HG02610 (cell line): Measurements from ENCODE around the gene EEFSEC.

Experiments
- ATAC-seq: cut with Tn5 transposase; IDR thresholded peaks from one replicate; pipeline ENCODE4 v1.9.1; 2021; ENCODE audit warnings: mild to moderate bottlenecking, moderate library complexity; ENCODE audit not compliant: unreplicated experiment

EEFSEC gene

GRCh38 chr3:128380719-128381118 lies 227.4 kb downstream of the EEFSEC start:
- ATAC-seq, result no peak

DNA sequence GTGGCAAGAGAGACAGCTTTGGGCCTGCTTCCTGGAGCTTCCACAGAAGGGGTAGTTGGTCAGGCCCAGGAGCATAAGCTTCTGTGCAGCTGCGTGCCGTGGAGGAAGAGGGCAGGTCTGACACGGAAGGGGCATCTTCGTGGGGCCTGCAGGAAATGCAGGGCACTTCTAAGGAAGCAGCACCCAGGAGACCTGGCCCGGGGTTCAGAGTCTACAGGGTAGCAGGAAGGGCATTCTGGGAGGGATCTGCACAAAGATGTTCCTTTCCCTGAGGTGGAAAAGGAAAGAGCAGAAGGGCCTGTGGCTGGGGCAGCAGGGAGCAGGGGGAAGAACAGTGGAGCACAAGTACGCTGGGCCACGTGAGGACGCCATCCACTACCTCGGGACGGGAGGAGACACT lies 228.3 kb downstream of the EEFSEC start:
- no peak for ATAC-seq

- ATAC-seq, result no peak
Observed at GRCh38 chr3:128382221-128382807, 229.0 kb downstream of the EEFSEC start.

GRCh38 chr3:128383316-128384235 lies 230.3 kb downstream of the EEFSEC start:
- ATAC-seq, result no peak

DNA sequence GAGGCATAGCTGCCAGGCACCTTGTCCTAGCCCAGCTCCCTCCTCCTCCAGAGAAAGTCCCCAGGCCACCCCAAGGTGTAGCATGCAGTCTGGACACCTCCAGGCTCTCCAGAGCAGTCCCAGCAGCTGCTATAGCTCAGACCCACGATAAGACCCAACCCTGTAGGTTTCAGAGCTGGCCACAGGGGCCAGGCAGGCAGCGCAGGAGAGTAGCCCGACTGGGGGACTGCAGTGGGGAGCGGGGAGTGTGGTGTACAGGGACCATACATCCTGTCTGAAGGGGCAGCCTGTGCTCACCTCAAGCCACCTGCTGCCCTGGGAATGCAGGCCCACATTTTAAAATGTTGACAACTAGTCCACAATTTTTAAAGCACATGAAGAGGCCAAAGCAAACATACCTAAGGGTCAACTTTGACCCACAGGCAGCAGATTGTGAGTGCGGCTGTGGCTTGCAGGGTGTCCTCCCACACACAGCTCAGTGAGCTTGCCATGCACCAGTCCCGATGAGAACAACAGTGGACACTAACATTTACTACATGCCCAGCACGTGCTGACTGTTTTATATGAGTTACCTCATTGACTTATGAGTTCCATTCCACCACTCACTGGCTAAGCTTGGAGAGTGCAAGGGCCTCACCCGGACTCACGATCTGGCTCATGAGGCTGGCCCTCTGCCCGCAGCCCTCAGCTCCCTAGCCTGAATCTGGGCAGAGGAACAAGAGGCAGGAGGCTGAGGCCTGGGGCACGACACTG lies 232.0 kb downstream of the EEFSEC start:
- ATAC-seq, result no peak

- no peak for ATAC-seq
Observed at GRCh38 chr3:128388932-128389331, 235.7 kb downstream of the EEFSEC start.

DNA sequence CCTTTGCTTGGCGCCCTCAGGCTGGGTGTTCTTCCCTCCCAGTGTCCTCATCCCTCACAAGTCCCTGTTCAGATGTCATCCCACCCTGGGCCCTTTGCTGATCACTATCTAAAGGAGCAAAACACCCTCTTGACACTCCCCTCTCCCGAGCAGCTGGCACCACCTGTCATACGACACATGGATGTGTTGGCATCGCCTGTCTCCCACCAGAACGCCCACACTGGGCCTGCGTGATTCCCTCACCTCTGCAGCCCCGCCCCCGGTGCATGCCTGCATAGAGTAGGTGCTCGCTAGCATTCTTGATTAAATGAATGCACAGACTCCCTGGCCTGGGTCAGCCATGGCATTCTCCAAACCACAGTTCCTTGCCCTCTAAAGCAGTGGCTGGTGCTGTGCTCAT lies 237.6 kb downstream of the EEFSEC start:
- no peak for ATAC-seq

DNA sequence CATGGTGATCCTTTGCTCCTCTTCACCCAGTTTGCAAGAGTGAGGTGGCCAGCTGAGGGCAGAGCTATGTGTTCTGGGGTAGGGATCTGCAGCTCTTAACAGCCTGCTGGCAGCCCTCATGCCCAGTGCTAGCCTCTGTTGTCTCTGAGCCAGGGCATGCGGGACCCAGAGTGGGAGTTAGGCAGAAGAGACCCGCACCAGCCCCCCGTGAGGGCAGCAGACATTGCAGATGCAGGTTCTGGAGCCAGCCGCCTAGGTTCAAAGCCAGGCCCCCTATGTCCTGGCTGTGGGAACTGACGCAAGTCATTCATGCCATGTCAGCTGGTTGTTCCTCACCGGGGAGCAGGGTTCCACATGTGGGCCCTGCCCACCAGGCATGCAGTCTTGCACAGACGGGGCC lies 238.7 kb downstream of the EEFSEC start:
- ATAC-seq, result no peak

DNA sequence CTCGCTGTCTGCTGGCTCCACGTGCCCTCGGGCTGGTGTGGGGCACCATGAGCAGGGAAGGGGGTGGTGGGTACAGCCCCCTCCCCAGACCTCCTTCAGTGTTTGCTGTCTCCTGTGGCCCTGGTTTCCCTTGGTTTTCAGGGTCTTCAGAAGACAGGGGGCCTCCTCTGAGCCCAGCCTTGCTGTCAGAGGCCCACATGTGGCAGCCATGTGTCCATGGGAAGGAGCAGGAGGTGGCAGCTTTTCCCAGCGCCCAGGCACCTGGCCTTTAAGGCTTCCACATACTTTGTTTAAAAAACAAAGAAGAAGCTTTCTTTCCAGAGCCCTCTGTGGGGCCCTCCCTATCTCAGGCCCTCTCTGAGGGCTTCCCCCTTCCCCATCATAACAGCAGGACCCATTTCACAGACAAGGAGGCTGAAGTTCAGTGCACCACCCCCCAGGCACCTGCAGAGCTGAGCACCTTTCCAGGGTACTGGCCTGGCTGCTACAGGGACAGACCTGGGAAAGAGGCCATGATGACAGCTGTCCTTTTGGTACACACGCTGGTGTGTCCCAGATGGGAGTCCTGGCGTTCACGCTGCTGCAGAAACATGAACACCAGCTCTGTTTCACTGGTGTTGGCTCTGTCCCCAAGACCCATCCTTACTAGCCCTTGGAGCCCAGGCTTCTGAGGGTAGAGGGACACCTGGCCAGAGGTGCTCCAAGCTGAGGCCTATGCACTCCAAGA lies 239.7 kb downstream of the EEFSEC start:
- ATAC-seq, result no peak

GRCh38 chr3:128394033-128394432 lies 240.8 kb downstream of the EEFSEC start:
- ATAC-seq, result no peak

GRCh38 chr3:128395046-128395445 lies 241.8 kb downstream of the EEFSEC start:
- no peak for ATAC-seq

DNA sequence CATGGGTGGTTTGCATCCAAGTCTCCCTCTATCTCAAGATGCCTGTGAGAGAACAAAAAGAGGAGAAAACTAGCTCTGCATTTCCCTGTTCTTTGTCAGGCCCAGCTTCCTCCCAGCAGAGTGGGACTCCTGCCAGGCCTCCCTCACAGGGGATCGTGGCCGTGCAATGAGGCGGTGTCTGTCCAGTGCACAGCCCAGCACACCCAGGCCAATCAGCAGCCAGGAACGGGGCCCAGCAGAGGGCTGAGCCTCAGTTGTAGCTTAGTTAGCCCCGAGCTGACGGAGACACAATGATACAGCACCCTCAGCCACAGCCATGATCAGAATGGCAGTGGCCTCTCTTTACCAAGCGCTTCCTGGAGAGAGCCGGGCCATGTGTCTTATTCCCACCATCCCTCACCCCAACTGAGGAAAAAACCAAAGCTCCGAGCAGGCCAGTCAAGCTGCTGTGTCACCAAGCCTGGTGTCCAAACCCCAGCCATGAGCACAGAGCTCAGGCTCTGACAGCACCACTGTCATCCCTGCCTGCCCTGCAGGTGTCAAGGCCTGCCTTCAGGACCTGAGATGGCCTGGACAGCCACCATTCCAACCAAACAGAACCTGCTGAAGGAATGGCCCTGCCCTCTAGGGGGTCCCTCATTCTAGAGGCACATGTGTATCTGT lies 242.3 kb downstream of the EEFSEC start:
- no peak for ATAC-seq

DNA sequence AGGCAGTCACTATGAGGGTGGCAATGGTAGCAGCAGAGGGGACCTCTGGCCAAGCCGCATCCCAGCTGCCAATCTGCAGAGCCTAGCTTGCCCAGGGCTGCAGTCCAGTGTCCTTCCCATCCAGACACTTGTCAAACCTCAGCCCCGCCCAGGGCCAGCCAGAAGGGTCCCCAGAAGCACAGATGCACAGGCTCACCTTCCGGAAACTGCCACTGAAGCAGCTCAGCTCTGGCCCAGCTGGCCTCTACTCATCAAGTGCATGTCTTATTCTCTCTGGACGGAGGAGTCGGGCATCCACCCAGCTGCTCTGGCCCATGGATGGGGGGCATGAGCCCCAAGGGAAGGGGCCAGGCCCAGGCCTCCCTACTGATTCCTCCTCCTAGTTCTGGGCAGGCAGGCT lies 244.2 kb downstream of the EEFSEC start:
- no peak for ATAC-seq

- ATAC-seq, result no peak
Observed at GRCh38 chr3:128398586-128398985, 245.3 kb downstream of the EEFSEC start.

GRCh38 chr3:128399221-128399915 lies 246.1 kb downstream of the EEFSEC start:
- ATAC-seq, result no peak

DNA sequence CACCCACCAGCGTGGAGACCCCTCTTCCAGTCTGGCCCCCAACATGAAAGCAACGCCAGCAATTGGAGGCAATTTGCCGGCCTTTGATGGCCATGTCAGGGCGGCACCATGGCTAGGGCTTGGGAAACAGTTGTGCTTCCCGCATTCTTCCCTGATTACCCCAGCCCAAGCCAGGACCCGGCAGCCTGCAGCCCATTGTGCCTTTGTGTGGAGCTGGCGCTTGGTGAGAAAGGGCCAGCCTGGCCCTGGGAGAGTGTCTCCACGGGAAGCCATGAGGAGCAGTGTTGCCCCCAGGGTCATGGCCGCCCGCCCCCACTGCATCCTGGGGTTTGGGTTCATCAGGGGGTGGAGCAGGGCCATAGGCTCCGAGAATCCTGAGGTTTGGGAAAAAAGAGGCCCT lies 247.4 kb downstream of the EEFSEC start:
- ATAC-seq, result no peak

GRCh38 chr3:128402319-128402718 lies 249.0 kb downstream of the EEFSEC start:
- no peak for ATAC-seq

DNA sequence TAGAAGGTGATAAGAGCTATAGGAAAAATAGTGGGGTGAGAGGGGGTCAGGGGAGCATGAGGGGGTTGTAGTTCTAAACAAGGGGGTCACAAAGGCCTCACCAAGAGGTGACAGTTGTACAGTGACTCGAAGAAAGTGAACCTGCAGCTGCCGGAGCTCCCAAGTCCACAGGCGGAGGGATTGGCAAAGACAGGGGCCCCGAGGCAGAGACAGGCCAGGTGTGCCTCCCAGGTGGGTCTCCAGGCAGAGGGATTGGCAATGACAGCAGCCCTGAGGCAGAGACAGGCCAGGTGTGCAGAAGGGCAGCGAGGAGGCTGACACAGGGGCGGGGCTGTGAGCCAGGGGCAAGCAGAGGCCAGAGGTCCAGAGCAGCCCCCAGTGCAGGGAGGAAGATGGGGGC lies 249.7 kb downstream of the EEFSEC start:
- ATAC-seq, result no peak

DNA sequence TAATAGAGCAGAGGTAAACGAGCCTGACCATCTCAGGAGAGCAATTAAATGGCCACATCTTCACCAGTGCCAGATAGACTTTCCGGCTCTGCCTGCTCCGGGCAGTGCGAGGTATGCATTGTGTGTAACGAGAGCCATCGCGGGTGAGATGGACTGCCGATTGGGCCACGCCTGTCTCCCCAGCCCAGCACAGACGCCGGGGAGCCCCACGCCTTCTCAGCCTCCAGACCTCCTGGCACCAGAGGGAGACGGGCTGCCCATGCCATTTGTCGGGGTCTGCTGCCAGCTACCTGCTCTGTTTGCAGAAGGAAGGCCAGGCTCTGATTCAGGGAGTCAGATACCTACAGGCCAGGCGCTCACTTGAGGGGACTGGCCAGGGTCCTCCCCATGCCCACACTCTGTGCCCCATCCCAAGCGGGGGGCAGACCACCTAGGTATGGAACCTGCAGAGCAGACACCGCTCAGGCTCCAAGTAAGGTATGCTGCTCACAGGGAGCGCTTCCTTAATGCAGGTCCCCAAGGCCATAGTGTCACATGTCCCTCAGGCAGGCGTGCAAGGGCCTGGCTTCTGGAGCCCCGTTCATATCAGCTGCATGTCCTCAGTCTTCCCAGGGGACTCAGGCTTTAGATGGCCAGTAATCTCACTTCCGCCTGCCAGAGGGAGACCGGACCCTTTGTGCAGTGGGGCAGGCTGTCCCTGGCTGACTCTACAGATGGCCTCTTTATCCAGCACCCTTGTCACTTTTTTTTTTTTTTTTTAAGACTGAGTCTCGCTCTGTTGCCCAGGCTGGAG lies 251.2 kb downstream of the EEFSEC start:
- no peak for ATAC-seq
